Spleen (tissue), 7 donors: ENCODE results near the gene MPZL1.

Experiments
- CTCF ChIP-seq, 11 experiments: fragments of 200-600 bp in 7 of 11; fragments of 450-650 bp in 4 of 11; sonication (generic) in 4 of 11; IDR thresholded peaks in 8 of 11; conservative IDR thresholded peaks in 3 of 11; 1 replicate in 7 of 11; 2 replicates in 4 of 11; pipeline versions ENCODE4 v1.4.0 to v1.8.0; 2016 to 2021; ENCODE audit warnings: antibody characterized with exemption in 11 of 11, inconsistent platforms in 4 of 11, mild to moderate bottlenecking in 1 of 11
- POLR2A ChIP-seq, 3 donors: fragments of 450-650 bp; IDR thresholded peaks; one replicate each; pipeline ENCODE4 v1.5.1; 2017; ENCODE audit warnings: antibody characterized with exemption in 3 of 3, mild to moderate bottlenecking in 1 of 3
- POLR2AphosphoS5 ChIP-seq, 3 donors: sonication (generic); formaldehyde crosslinking; IDR thresholded peaks; one replicate each; pipeline ENCODE4 v1.5.1; 2017; ENCODE audit warnings: antibody characterized with exemption in 3 of 3
- donor health status: DM: no; HTN: no; CAD: no; lungs with moderate emphysema.
- donor health status: DM: no; HTN: no; CAD: no.
- donor health status: DM: no; HTN: no; CAD: no.

- TF ChIP-seq CTCF (IDR thresholded peaks at IDR 0.05 in 8 of 11, conservative IDR thresholded peaks at IDR 0.05 in 3 of 11) = no peak
- no peak for TF ChIP-seq POLR2A (IDR thresholded peaks at IDR 0.05)
- no peak for TF ChIP-seq POLR2AphosphoS5 (IDR thresholded peaks at IDR 0.05)
These were observed 5.8 kb upstream of the MPZL1 start for GRCh38 chr1:167716000-167716271.
